Measurements from ENCODE around the gene MEGF6. TPM values are rescaled to one million over a fixed set of nuclear protein-coding genes. Genes with fewer than 3 reads are reported as not detected.

The MEGF6 gene
- total RNA-seq, 6 experiments from 2014 or later: 2.2 to 9.6 (median 4.4) TPM

GRCh38 chr1:3604997-3605823 lies 6.1 kb downstream of the MEGF6 start:
- Histone ChIP-seq H3K27ac (no peak overlapping the region), H3K4me1 (no peaks in the 10 kb centered on the region), H3K9me3 (no peaks in the 10 kb centered on the region), H3K27me3 (peaks cover 0 to 2% of the 10 kb centered on the region in 2 donors), H3K36me3 (no peaks in the 10 kb centered on the region), H3K4me3 (no peak overlapping the region)
- ATAC-seq: no peak
- intact Hi-C loops (cut with DNase I): no loop called here
- no peak for DNase-seq
- TF ChIP-seq POLR2A (IDR thresholded peaks at IDR 0.05) (no peak), CTCF (IDR thresholded peaks at IDR 0.05) (no peak)
- WGBS (ENCODE audit: insufficient coverage, low coverage, low lambda C conversion rate, missing lambda C conversion rate): 83% methylated on average over 7 of the region's 7 CpGs

DNA sequence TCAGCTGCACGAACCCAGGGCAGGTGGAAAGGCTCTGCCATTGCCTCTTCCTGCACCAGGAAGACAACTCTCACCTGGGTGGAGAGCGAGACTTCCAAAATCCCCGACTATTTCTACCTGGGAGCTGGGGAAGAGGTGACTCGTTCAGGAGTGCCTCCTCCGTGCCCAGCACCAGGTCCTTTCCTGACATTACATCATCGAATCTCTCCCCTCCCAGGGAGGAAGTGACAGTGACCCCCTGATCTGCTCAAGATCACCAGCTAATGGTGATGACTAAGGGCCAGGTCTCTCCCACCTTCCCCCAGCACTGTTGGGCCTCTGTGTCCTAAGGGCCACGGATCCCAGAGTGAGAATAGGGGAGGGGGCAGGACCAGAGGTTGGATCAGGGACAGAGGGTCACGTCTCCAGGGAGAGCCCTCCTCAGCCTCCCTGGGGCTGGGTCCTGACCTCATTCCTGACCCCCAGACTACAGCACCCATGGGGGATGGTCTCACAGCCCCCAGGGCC lies 6.8 kb downstream of the MEGF6 start:
- Histone ChIP-seq H3K36me3 (no peaks in the 10 kb centered on the region), H3K27ac (no peak overlapping the region), H3K27me3 (no peaks in the 10 kb centered on the region), H3K4me1 (no peaks in the 10 kb centered on the region), H3K4me3 (no peak overlapping the region), H3K9me3 (no peaks in the 10 kb centered on the region)
- TF ChIP-seq CTCF (IDR thresholded peaks at IDR 0.05) (no peak), POLR2A (IDR thresholded peaks at IDR 0.05) (no peak)
- WGBS (ENCODE audit: insufficient coverage, low coverage, low lambda C conversion rate, missing lambda C conversion rate): 90% methylated on average over 2 of the region's 8 CpGs
- intact Hi-C loops (cut with DNase I): no loop called here
- ATAC-seq (no peak), DNase-seq (no peak)

GRCh38 chr1:3603571-3604467 lies 7.5 kb downstream of the MEGF6 start:
- Histone ChIP-seq H3K4me1 (no peaks in the 10 kb centered on the region), H3K27ac (no peak overlapping the region), H3K27me3 (no peaks in the 10 kb centered on the region), H3K36me3 (no peaks in the 10 kb centered on the region), H3K4me3 (no peak overlapping the region), H3K9me3 (no peaks in the 10 kb centered on the region)
- intact Hi-C loops (cut with DNase I): no loop called here
- WGBS (ENCODE audit: insufficient coverage, low coverage, low lambda C conversion rate, missing lambda C conversion rate): 91% methylated on average over 7 of the region's 29 CpGs
- DNase-seq: no peak
- no peak for ATAC-seq
- TF ChIP-seq POLR2A (IDR thresholded peaks at IDR 0.05) (no peak), CTCF (IDR thresholded peaks at IDR 0.05) (no peak)

DNA sequence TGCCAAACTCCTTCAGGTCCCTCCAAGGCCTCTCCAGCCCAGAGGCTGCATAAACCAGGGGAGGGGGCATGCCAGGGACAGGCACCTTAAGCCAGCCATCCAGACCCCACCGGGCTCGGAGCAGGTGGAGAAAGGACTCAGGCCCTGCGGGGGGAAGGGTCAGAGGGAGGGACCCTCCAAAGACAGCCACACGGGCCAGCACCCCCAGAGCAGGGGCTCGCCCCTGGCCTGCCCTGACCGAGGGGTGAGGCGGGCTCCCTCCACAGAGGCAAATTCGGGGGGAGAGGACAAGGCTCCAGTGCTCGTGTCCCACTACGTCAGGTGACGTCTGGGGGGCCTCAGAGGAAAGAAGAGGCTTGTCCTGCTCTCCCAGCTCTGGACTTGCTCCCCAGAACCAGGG lies 8.2 kb downstream of the MEGF6 start:
- no peak for DNase-seq
- Histone ChIP-seq H3K4me1 (no peaks in the 10 kb centered on the region), H3K36me3 (no peaks in the 10 kb centered on the region), H3K4me3 (no peak overlapping the region), H3K27me3 (no peaks in the 10 kb centered on the region), H3K27ac (no peak overlapping the region), H3K9me3 (no peaks in the 10 kb centered on the region)
- WGBS (ENCODE audit: insufficient coverage, low coverage, low lambda C conversion rate, missing lambda C conversion rate): no CpG with 5 or more reads among the region's 11 CpGs
- intact Hi-C loops (cut with DNase I): no loop called here
- TF ChIP-seq CTCF (IDR thresholded peaks at IDR 0.05) (no peak), POLR2A (IDR thresholded peaks at IDR 0.05) (no peak)
- ATAC-seq: no peak

All from right lobe of liver (tissue), 6 donors.